Osteocyte (in vitro differentiated cells): ENCODE results near the gene SEMA5B. TPM values are rescaled to one million over a fixed set of nuclear protein-coding genes. Genes with fewer than 3 reads are reported as not detected.

Source experiments
- DNase-seq: peaks from one replicate; pipeline ENCODE4 v3.0.0; 2021; ENCODE audit warnings: mixed read lengths; ENCODE audit not compliant: unreplicated experiment; ENCODE audit errors: extremely low spot score
- H3K27ac Mint-ChIP-seq: one replicate; pipeline ENCODE4 v1.8.0; 2021; ENCODE audit warnings: mild to moderate bottlenecking, mixed read lengths; ENCODE audit not compliant: unreplicated experiment
- H3K27me3 Mint-ChIP-seq: one replicate; pipeline ENCODE4 v1.8.0; 2021; ENCODE audit warnings: mixed read lengths; ENCODE audit not compliant: unreplicated experiment
- H3K36me3 Mint-ChIP-seq: one replicate; pipeline ENCODE4 v1.8.0; 2021; ENCODE audit warnings: mixed read lengths; ENCODE audit not compliant: unreplicated experiment
- H3K4me1 Mint-ChIP-seq: one replicate; pipeline ENCODE4 v1.8.0; 2021; ENCODE audit warnings: mixed read lengths; ENCODE audit not compliant: unreplicated experiment
- H3K4me3 Mint-ChIP-seq: one replicate; pipeline ENCODE4 v1.8.0; 2021; ENCODE audit warnings: mild to moderate bottlenecking, moderate library complexity, mixed read lengths; ENCODE audit not compliant: unreplicated experiment
- H3K9me3 Mint-ChIP-seq: one replicate; pipeline ENCODE4 v1.8.0; 2021; ENCODE audit warnings: mixed read lengths; ENCODE audit not compliant: unreplicated experiment
- total RNA-seq: library from RNA; stranded (reverse); gene quantifications from 2 replicates; pipeline ENCODE4 v1.2.1, GENCODE V29; 2021
- TF ChIP-seq, protein P1 (sequence below): fragments of 200-600 bp; sonication (generic); IDR thresholded peaks from 2 replicates; pipeline ENCODE4 v1.5.0; 2021; ENCODE audit warnings: antibody characterized with exemption, mild to moderate bottlenecking, moderate library complexity

Gene SEMA5B
- total RNA-seq, 1 donor from 2014 or later, result 1.3 TPM

GRCh38 chr3:122996038-122996580, 31.5 kb downstream of the SEMA5B start:
- no peak for DNase-seq
- Mint-ChIP-seq H3K27ac (no peak overlapping the region), H3K27me3 (peaks cover 76% of the 10 kb centered on the region), H3K9me3 (no peaks in the 10 kb centered on the region), H3K4me3 (no peak overlapping the region), H3K36me3 (no peaks in the 10 kb centered on the region), H3K4me1 (no peaks in the 10 kb centered on the region)
- TF ChIP-seq, protein P1, sequence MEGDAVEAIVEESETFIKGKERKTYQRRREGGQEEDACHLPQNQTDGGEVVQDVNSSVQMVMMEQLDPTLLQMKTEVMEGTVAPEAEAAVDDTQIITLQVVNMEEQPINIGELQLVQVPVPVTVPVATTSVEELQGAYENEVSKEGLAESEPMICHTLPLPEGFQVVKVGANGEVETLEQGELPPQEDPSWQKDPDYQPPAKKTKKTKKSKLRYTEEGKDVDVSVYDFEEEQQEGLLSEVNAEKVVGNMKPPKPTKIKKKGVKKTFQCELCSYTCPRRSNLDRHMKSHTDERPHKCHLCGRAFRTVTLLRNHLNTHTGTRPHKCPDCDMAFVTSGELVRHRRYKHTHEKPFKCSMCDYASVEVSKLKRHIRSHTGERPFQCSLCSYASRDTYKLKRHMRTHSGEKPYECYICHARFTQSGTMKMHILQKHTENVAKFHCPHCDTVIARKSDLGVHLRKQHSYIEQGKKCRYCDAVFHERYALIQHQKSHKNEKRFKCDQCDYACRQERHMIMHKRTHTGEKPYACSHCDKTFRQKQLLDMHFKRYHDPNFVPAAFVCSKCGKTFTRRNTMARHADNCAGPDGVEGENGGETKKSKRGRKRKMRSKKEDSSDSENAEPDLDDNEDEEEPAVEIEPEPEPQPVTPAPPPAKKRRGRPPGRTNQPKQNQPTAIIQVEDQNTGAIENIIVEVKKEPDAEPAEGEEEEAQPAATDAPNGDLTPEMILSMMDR, result no peak

DNA sequence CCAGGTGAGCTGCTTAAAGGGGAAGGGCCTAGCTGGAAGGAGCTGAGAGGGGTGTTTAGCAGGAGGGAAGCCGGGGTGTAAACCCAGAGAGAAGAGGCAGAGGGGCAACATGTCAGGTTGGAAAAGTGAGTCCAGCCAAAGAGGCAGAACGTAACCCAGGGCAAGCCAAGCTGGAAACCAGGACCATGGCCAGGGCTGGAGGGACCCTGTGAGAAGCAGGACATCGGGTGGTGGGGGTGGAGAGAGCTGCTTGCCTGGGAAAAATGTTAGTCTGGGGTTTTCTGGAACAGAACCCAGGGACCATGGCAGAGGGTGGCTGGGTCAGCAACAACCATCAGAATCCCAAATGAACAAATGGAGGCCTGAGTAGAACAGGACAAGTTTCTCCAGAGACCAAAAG, 32.6 kb downstream of the SEMA5B start:
- H3K9me3 Mint-ChIP-seq, result no peaks in the 10 kb centered on the region

GRCh38 chr3:122993124-122993978, 34.2 kb downstream of the SEMA5B start:
- H3K36me3 Mint-ChIP-seq, result no peaks in the 10 kb centered on the region
- DNase-seq, result no peak
- no peaks in the 10 kb centered on the region for H3K4me1 Mint-ChIP-seq
- TF ChIP-seq, protein P1, result no peak
- no peak overlapping the region for H3K4me3 Mint-ChIP-seq
- H3K27ac Mint-ChIP-seq, result no peak overlapping the region
- peaks cover 87% of the 10 kb centered on the region for H3K27me3 Mint-ChIP-seq
- no peaks in the 10 kb centered on the region for H3K9me3 Mint-ChIP-seq

More for the DNA sequence above, 32.6 kb downstream of the SEMA5B start:
- H3K4me1 Mint-ChIP-seq, result no peaks in the 10 kb centered on the region
- no peak overlapping the region for H3K4me3 Mint-ChIP-seq
- H3K27ac Mint-ChIP-seq, result no peak overlapping the region
- DNase-seq, result no peak
- TF ChIP-seq, protein P1, result no peak
- no peaks in the 10 kb centered on the region for H3K36me3 Mint-ChIP-seq
- H3K27me3 Mint-ChIP-seq, result peaks cover 78% of the 10 kb centered on the region

- Mint-ChIP-seq H3K36me3 (no peaks in the 10 kb centered on the region), H3K4me3 (no peak overlapping the region), H3K27me3 (peaks cover 89% of the 10 kb centered on the region), H3K4me1 (no peaks in the 10 kb centered on the region), H3K9me3 (no peaks in the 10 kb centered on the region), H3K27ac (no peak overlapping the region)
- DNase-seq, result no peak
- TF ChIP-seq, protein P1, result no peak
Measured at GRCh38 chr3:122992676-122993075, 34.9 kb downstream of the SEMA5B start.

DNA sequence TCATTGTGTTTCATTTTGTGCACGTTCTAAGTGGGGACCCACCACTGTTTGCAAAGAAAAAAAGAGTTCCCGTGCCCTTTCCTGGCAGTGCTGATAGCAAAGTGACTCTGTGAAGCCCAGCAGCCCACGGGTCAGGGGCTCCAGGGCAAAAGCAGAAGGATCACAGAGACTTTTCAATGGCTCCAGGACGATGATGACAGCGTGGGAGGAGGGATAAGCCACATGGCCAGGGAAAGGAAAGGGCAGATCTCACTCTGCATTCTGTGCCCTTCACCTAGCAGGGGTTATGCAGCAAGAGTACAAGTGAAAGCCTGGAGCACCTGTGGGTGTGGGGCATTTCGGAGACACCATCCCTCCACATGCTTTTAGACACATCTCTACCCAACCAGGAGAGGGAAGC, 35.4 kb downstream of the SEMA5B start:
- Mint-ChIP-seq H3K9me3 (no peaks in the 10 kb centered on the region), H3K36me3 (no peaks in the 10 kb centered on the region), H3K27ac (no peak overlapping the region), H3K4me3 (no peak overlapping the region), H3K4me1 (no peaks in the 10 kb centered on the region), H3K27me3 (peaks cover 90% of the 10 kb centered on the region)
- DNase-seq, result no peak
- TF ChIP-seq, protein P1, result no peak
